PC-3 (cell line): Measurements from ENCODE around the gene CFAP65.

Experiments
- CTCF ChIP-seq: fragments of 300-600 bp; sonication (generic); conservative IDR thresholded peaks from 2 replicates; pipeline ENCODE4 v1.5.1; 2017; ENCODE audit warnings: antibody characterized with exemption, low read depth, mild to moderate bottlenecking, low read length
- EZH2phosphoT487 ChIP-seq: fragments of 300-600 bp; sonication (generic); IDR thresholded peaks from 2 replicates; pipeline ENCODE4 v1.6.1; 2018; ENCODE audit warnings: mild to moderate bottlenecking, antibody characterized with exemption, low read length, borderline replicate concordance

GRCh38 chr2:219022041-219022440 lies 19.3 kb downstream of the CFAP65 start:
- TF ChIP-seq CTCF = no peak
- TF ChIP-seq EZH2phosphoT487 = no peak
